ENCODE results near the gene ANXA2. TPM values are rescaled to one million over a fixed set of nuclear protein-coding genes. Genes with fewer than 3 reads are reported as not detected.

ANXA2 gene
- total RNA-seq, 2 experiments from 2014 or later: 368 to 375 TPM

- Mint-ChIP-seq H3K27ac (no peak overlapping the region), H3K9me3 (ENCODE audit: insufficient read depth) (no peaks in the 10 kb centered on the region), H3K4me1 (ENCODE audit: low read depth) (no peaks in the 10 kb centered on the region), H3K36me3 (ENCODE audit: low read depth) (no peaks in the 10 kb centered on the region), H3K27me3 (ENCODE audit: low read depth) (peaks cover 17% of the 10 kb centered on the region), H3K4me3 (no peak overlapping the region)
- ChIA-PET CTCF (interaction anchor here (1.3 to 2.4 kb wide), 2 partner anchors 10 to 12 kb away, joined by 3 to 10 read pairs; no protein-coding TSS in a partner anchor), POLR2A (no interaction called here)
- DNase-seq: no peak
- ATAC-seq: no peak
Observed at GRCh38 chr15:60315878-60316277, 81.9 kb downstream of the ANXA2 start.

GRCh38 chr15:60313906-60314305 is 83.9 kb downstream of the ANXA2 start:
- ChIA-PET CTCF (no interaction called here), POLR2A (no interaction called here)
- DNase-seq: no peak

GRCh38 chr15:60307034-60307433 is 90.8 kb downstream of the ANXA2 start:
- no peaks in the 10 kb centered on the region for H3K4me1 Mint-ChIP-seq (ENCODE audit: low read depth)
- no peak for ATAC-seq
- no peaks in the 10 kb centered on the region for H3K9me3 Mint-ChIP-seq (ENCODE audit: insufficient read depth)
- no peaks in the 10 kb centered on the region for H3K36me3 Mint-ChIP-seq (ENCODE audit: low read depth)
- ChIA-PET CTCF (no interaction called here), POLR2A (no interaction called here)
- no peak for DNase-seq
- peaks cover 13% of the 10 kb centered on the region for H3K27me3 Mint-ChIP-seq (ENCODE audit: low read depth)
- H3K27ac Mint-ChIP-seq: no peak overlapping the region
- no peak overlapping the region for H3K4me3 Mint-ChIP-seq

More at GRCh38 chr15:60313906-60314305, 83.9 kb downstream of the ANXA2 start:
- ATAC-seq: no peak
- no peaks in the 10 kb centered on the region for H3K9me3 Mint-ChIP-seq (ENCODE audit: insufficient read depth)
- H3K4me1 Mint-ChIP-seq (ENCODE audit: low read depth): no peaks in the 10 kb centered on the region
- H3K27ac Mint-ChIP-seq: no peak overlapping the region
- peaks cover 14% of the 10 kb centered on the region for H3K27me3 Mint-ChIP-seq (ENCODE audit: low read depth)
- no peaks in the 10 kb centered on the region for H3K36me3 Mint-ChIP-seq (ENCODE audit: low read depth)
- H3K4me3 Mint-ChIP-seq: no peak overlapping the region

GRCh38 chr15:60301024-60301423 is 96.8 kb downstream of the ANXA2 start:
- Mint-ChIP-seq H3K9me3 (ENCODE audit: insufficient read depth) (no peaks in the 10 kb centered on the region), H3K4me3 (no peak overlapping the region), H3K36me3 (ENCODE audit: low read depth) (no peaks in the 10 kb centered on the region), H3K27me3 (ENCODE audit: low read depth) (peaks cover 6% of the 10 kb centered on the region), H3K27ac (no peak overlapping the region), H3K4me1 (ENCODE audit: low read depth) (no peaks in the 10 kb centered on the region)
- DNase-seq (no peak), ATAC-seq (no peak)
- CTCF ChIA-PET: no interaction called here
- POLR2A ChIA-PET: no interaction called here

- Mint-ChIP-seq H3K27me3 (ENCODE audit: low read depth) (peaks cover 2% of the 10 kb centered on the region), H3K9me3 (ENCODE audit: insufficient read depth) (no peaks in the 10 kb centered on the region), H3K27ac (no peak overlapping the region), H3K4me3 (no peak overlapping the region), H3K36me3 (ENCODE audit: low read depth) (no peaks in the 10 kb centered on the region), H3K4me1 (ENCODE audit: low read depth) (no peaks in the 10 kb centered on the region)
- ChIA-PET POLR2A (no interaction called here), CTCF (interaction anchor here (1.3 kb wide), 1 partner anchor 8 kb away, joined by 4 read pairs; no protein-coding TSS in a partner anchor)
- DNase-seq: no peak
- no peak for ATAC-seq
Observed at GRCh38 chr15:60299452-60300047, 98.2 kb downstream of the ANXA2 start.

Other genes starting within 250 kb of the ANXA2 start
- gene ICE2, start 81.2 kb upstream of the ANXA2 start, total RNA-seq: 10 to 100 TPM; 71.4 to 76.3 TPM

Measured in activated CD8-positive, alpha-beta T cell treated with anti-CD3 and anti-CD28 coated beads, Interleukin-2, amount 10 ng/mL, durations not matched to agents 7 days and 5 days (primary cell).